GM19023 (cell line): ENCODE data around the gene SUMF2.
"Not testable (repeated sequence)": the region's sequence is repeated elsewhere in the genome, so short reads cannot be mapped to it uniquely, and the experiment has no call there.

Experiments
- ATAC-seq: cut with Tn5 transposase; IDR thresholded peaks from one replicate; pipeline ENCODE4 v1.9.1; 2021; ENCODE audit warnings: mild to moderate bottlenecking, moderate library complexity; ENCODE audit not compliant: unreplicated experiment

The SUMF2 gene

DNA sequence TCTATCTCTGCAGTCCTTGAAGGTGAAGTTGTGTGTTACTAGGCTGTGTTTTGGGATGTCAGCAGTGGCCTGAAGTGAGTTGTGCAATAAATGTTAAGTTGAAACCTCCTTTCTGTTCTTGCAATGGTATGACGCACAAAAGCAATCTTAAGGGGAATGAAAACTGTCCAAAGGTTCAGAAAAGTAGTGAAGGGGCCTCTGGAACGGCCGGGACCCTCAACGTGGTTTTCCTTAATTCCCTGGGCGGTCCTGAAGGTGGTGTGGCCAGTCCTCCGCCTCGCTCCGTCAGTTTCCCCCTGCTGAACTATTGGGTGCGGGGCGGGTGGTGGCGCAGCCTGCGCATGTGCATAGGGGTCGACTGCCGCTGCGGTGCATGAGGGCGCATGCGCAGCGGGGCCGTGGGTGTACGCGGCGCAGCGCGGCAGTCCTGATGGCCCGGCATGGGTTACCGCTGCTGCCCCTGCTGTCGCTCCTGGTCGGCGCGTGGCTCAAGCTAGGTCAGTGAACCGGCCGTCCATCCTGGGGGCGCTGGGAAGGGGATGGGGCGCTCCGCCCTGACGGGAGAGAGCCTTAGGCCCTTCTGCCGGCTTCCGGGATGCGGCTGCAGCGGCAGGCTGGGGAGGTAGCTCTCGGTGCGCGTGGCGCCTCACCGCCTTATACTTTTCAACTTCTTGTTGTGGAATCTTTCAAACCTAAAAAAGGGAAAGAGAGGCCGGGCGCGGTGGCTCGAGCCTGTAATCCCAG lies at the start of gene SUMF2:
SUMF2 (plus strand) TSS at position 405 of the 744 bp plus-strand sequence; CDS start at position 431, 26 bp downstream.
- peak; percentile 91 for ATAC-seq

- ATAC-seq, result not testable (repeated sequence)
Measured at GRCh38 chr7:56017015-56017414, 47.1 kb upstream of the SUMF2 start.

DNA sequence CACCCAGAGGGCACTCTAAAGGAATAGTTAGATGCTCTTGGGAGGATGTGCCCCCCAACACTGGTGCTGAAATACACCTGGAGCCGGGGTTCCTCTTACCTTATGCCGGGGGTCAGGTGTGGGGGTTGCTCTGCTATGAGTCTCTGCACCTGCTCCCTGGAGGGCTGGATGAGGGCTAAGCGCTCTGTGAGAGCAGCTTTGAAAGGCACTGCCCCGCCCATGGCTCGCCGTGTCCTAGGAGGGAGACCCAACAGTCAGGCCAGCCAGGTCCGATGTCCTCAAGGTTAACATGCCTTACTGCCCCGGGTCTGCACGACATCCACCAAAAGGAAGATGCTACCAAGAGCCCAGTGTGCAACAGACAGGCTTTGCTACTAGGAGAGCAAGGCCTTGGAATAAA lies 44.6 kb upstream of the SUMF2 start:
- no peak for ATAC-seq

GRCh38 chr7:56023500-56023899 lies 40.6 kb upstream of the SUMF2 start:
- ATAC-seq, result no peak

GRCh38 chr7:56026538-56026937 lies 37.5 kb upstream of the SUMF2 start:
- ATAC-seq, result no peak

DNA sequence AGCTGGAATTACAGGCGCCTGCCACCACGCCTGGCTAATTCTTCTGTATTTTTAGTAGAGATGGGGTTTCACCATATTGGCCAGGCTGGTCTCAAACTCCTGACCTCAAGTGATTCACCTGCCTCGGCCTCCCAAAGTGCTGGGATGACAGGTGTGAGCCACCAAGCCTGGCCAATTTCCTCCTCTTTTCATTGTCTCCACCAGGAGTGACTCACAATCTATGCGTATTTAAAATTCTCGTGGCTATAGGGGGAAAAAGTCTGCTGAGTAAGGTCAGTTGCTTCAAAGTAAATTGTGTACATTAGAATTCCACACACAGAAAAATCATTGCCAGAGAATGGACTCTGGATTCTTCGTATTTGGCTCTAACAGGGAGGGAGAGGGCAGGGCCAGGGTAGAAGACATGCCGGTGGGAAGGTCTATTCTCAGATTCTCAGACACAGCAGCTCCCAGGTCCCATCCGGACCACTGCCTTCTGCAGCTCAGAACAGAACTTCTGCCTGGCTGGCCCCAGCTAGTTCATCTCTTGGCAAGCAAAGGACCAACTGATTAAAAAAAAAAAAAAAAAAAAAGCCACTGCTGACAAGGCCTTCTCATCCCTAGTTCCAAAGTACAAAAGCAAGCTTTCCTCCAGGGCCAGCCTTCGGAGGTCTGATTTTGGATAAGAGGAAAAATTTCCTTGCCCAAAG lies 35.0 kb upstream of the SUMF2 start:
- ATAC-seq, result no peak

- no peak for ATAC-seq
Measured at GRCh38 chr7:56030340-56030739, 33.7 kb upstream of the SUMF2 start.

DNA sequence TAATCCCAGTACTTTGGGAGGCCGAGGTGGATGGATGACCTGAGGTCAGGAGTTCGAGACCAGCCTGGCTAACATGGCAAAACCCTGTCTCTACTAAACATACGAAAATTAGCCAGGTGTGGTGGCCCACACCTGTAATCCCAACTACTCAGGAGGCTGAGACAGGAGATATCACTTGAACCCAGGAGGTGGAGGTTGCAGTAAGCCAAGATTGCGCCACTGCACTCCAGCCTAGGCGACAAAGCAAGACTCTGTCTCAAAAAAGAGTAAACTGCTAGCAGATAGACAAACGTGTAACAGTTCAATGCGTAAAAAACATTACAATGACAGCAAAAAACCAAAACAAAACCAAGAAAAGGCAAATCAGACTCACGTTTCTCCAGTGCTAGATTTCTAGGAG lies 32.5 kb upstream of the SUMF2 start:
- ATAC-seq, result not testable (repeated sequence)

DNA sequence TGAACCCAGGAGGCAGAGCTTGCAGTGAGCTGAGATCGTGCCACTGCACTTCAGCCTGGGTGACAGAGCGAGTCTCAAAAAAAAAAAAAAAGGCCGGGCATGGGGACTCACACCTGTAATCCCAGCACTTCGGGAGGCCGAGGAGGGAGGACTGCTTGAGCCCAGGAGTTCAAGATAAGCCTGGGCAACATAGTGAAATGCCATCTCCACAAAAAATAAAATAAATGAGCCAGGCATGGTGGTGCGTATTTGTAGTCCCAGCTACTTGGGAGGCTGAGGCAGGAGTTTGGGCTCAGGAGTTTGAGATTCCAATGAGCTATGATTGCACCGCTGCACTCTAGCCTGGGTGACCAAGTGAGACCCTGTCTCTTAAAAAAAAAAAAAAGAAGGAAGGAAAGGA lies 31.5 kb upstream of the SUMF2 start:
- not testable (repeated sequence) for ATAC-seq

- ATAC-seq, result peak; percentile 98
Measured at GRCh38 chr7:56033671-56034432, 30.2 kb upstream of the SUMF2 start.

DNA sequence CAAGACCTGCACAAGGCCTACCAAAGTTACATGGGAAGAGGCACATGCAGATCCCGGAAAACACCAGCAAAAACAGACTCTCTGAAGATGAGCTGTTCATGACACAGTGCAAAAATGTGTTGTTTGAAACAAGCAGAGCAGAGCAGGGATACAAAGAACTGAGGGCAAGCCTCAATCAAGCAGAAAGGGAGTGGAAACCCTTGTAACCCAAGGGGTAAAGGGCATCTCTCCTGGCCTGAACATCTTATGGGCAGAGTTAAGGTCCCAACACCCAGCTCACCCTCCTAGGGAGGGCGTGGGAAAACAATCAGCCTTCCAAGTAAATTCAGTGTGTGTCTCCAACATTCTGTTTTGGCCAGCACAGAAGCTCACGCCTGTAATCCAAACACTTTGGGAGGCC lies 23.4 kb upstream of the SUMF2 start:
- ATAC-seq, result no peak

- not testable (repeated sequence) for ATAC-seq
Measured at GRCh38 chr7:56045758-56046157, 18.3 kb upstream of the SUMF2 start.

- ATAC-seq, result no peak
Measured at GRCh38 chr7:56046721-56047445, 17.2 kb upstream of the SUMF2 start.

GRCh38 chr7:56047446-56048116 lies 16.5 kb upstream of the SUMF2 start:
- not testable (repeated sequence) for ATAC-seq

- ATAC-seq, result no peak
Measured at GRCh38 chr7:56048245-56048644, 15.8 kb upstream of the SUMF2 start.

DNA sequence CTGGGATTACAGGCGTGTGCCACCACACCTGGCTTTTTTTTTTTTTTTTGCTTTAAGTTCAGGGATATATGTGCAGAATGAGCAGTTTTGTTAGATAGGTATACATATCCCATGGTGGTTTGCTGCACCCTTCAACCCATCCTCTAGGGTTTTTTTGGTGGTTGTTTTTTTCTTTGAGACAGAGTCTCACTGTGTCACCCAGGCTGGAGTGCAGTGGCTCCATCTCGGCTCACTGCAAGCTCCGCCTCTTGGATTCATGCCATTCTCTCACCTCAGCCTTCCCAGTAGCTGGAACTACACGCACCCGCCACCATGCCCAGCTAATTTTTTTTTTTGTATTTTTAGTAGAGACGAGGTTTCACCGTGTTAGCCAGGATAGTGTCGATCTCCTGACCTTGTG lies 15.3 kb upstream of the SUMF2 start:
- not testable (repeated sequence) for ATAC-seq

- ATAC-seq, result no peak
Measured at GRCh38 chr7:56051053-56051338, 13.1 kb upstream of the SUMF2 start.

DNA sequence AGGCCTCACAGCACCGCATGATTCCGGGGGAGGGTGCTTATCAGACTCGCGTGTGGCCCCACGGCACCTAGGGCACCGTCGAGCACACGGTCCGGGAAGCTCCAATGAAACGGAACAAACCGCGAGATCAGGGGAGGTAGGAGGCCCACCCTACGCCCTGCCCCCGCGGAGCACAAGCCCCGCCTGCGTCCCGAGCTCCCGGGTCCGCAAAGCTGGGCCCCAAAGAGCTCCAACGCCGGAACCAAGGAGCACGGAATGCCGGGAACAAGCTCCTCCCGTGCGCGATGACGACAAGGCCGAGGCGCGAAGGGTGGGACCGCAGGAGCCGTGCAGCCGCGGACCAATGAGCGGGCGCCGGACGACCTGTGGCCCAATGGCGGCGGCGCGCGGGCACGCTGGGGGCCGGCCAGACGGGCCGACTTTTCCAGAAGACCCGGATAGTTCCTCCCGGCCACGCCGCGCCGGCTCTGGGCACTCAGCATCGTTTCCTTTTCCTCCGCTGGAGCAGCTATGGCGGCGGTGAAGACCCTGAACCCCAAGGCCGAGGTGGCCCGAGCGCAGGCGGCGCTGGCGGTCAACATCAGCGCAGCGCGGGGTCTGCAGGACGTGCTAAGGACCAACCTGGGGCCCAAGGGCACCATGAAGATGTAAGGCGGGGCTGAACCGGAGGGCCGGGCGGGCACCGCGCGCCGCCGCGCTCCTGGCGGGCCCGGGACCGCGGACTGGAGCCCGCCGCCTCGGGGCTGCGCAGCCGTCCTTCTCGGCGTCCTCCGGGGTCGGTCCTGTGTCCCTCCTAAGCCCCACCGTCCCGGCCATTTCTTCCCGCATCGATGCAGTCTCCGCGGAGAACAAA lies 12.5 kb upstream of the SUMF2 start, which contains the start of the genes CCT6A and PSPH:
CCT6A (plus strand) TSS at position 427 of the 853 bp plus-strand sequence; CDS start at position 511, 84 bp downstream.
PSPH (minus strand) TSS at position 106 of the 853 bp plus-strand sequence. CDS start 30,232 bp downstream, outside the sequence.
- ATAC-seq, result peak; percentile 97

GRCh38 chr7:56053379-56053778 lies 10.7 kb upstream of the SUMF2 start:
- no peak for ATAC-seq
